Thyroid gland (tissue), 4 donors: ENCODE data around the gene PARP11. TPM values are rescaled to one million over a fixed set of nuclear protein-coding genes. Genes with fewer than 3 reads are reported as not detected.
A peak's percentile ranks its signal among the peaks of the same experiment; 100 is the strongest.

Experiments
- DNase-seq, 2 donors: peaks; one replicate each; pipeline ENCODE4 v3.0.0-alpha.2; 2019
- H3K27ac ChIP-seq, 3 donors: fragments of 200-600 bp; sonication (generic); 1 replicate in 2 of 3; 2 replicates in 1 of 3; pipeline ENCODE4 v1.5.1; 2016 to 2019; ENCODE audit warnings: mild to moderate bottlenecking in 1 of 3, moderate library complexity in 1 of 3
- H3K27me3 ChIP-seq: fragments of 200-600 bp; sonication (generic); one replicate; pipeline ENCODE4 v1.5.1; 2019
- H3K36me3 ChIP-seq, 2 donors: fragments of 200-600 bp; sonication (generic); one replicate each; pipeline ENCODE4 v1.5.1; 2016 to 2019
- H3K4me1 ChIP-seq, 2 donors: fragments of 200-600 bp; sonication (generic); one replicate each; pipeline ENCODE4 v1.5.1; 2017 to 2019
- H3K4me3 ChIP-seq, 3 donors: fragments of 200-600 bp; sonication (generic); replicated peaks in 1 of 3; 1 replicate in 2 of 3; 2 replicates in 1 of 3; pipeline ENCODE4 v1.5.1; 2016; ENCODE audit warnings: mild to moderate bottlenecking in 1 of 3
- H3K9me3 ChIP-seq: fragments of 200-600 bp; sonication (generic); one replicate; pipeline ENCODE4 v1.5.1; 2017
- POLR2A ChIP-seq, 2 donors: fragments of 450-650 bp; IDR thresholded peaks; one replicate each; pipeline ENCODE4 v1.6.1; 2017; ENCODE audit warnings: antibody characterized with exemption in 2 of 2, mild to moderate bottlenecking in 2 of 2, moderate library complexity in 1 of 2
- WGBS, 2 donors: methylation state at CpG; one replicate each; pipeline ENCODE4 v1.1.5; 2017; 5-methylcytosine and 5-hydroxymethylcytosine counted together
- intact Hi-C: fragments of 100-400 bp; cut with DNase I; formaldehyde crosslinking; loops from one replicate; pipeline ENCODE4 v1.15.1; 2023
- total RNA-seq, 4 donors: library from RNA; depleted of rRNA; stranded (reverse); fragments of >200 nt; gene quantifications; one replicate each; pipeline ENCODE4 v1.2.3, GENCODE V29; 2016
- TF ChIP-seq, protein P1 (sequence below), 6 experiments: fragments of 200-600 bp in 3 of 6; fragments of 450-650 bp in 3 of 6; sonication (generic) in 3 of 6; IDR thresholded peaks; one replicate each; pipeline ENCODE4 v1.5.1; 2016 to 2019; ENCODE audit warnings: antibody characterized with exemption in 6 of 6, mild to moderate bottlenecking in 2 of 6, inconsistent platforms in 1 of 6, moderate library complexity in 1 of 6

The PARP11 gene
- total RNA-seq, 4 donors from 2014 or later, result 8.7 to 26.2 (median 15.4) TPM

DNA sequence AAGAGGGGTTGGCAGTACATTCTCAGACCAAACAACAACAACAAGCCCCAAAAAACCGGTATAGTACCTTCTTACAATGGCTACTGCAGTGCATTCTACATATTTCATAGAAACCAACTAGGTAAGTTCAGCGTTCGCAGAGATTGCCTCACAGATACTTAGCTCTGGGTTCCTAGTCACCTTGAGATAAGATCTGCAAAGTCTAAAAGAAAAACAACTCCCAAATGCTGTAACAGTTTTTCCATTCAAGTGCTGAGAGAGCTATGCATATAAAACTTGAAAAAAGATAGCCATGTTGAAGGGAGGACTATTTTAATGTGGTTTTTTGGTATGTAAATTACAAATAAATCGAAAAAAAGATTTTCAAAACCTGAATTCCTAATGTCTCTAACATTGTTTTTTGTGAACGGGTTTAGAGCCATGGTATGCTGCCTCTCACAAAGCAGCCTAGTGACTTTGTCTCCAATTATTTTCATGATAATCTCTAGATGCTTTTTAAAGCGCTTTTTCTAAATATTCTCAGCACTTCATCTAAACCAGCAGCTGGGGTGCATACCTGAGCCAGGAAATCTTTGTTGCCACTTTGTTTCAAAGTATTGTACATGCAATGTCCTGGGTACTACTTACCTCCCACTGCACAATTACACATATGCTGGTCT is 63.7 kb downstream of the PARP11 start:
- DNase-seq, result no peak
- Histone ChIP-seq H3K27ac (no peak overlapping the region), H3K36me3 (peaks cover 0 to 7% of the 10 kb centered on the region in 2 donors), H3K4me3 (no peak overlapping the region), H3K27me3 (no peaks in the 10 kb centered on the region), H3K4me1 (no peaks in the 10 kb centered on the region), H3K9me3 (no peaks in the 10 kb centered on the region)
- TF ChIP-seq, protein P1, sequence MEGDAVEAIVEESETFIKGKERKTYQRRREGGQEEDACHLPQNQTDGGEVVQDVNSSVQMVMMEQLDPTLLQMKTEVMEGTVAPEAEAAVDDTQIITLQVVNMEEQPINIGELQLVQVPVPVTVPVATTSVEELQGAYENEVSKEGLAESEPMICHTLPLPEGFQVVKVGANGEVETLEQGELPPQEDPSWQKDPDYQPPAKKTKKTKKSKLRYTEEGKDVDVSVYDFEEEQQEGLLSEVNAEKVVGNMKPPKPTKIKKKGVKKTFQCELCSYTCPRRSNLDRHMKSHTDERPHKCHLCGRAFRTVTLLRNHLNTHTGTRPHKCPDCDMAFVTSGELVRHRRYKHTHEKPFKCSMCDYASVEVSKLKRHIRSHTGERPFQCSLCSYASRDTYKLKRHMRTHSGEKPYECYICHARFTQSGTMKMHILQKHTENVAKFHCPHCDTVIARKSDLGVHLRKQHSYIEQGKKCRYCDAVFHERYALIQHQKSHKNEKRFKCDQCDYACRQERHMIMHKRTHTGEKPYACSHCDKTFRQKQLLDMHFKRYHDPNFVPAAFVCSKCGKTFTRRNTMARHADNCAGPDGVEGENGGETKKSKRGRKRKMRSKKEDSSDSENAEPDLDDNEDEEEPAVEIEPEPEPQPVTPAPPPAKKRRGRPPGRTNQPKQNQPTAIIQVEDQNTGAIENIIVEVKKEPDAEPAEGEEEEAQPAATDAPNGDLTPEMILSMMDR (IDR thresholded peaks at IDR 0.05), result no peak
- TF ChIP-seq POLR2A (IDR thresholded peaks at IDR 0.05), result no peak
- 60 to 71% methylated on average over 6 of the region's 6 CpGs for WGBS, 2 donors
- intact Hi-C loops, result no loop called here

DNA sequence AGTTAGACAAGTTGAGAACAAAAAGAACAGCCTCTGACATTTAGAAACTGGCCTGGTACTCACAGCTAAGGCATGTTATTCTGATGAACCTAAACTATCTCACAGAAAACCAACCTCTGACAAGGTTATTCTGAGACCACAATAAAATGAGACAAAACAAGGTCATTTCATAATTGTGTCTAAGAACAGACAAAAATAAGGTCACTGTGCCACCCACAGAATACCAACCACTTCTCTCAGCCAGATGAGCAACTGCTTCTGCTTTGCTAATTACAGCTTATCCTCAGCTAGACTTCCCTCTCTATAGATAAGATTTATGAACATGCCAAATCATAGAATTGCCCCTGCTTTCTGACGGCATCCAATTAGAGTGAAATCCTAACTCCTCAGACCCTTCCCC is 68.1 kb downstream of the PARP11 start:
- H3K4me1 ChIP-seq, result no peaks in the 10 kb centered on the region
- TF ChIP-seq, protein P1 (IDR thresholded peaks at IDR 0.05), result no peak
- no peak for TF ChIP-seq POLR2A (IDR thresholded peaks at IDR 0.05)
- DNase-seq, result no peak
- H3K27me3 ChIP-seq, result no peaks in the 10 kb centered on the region
- intact Hi-C loops, result no loop called here
- H3K9me3 ChIP-seq, result no peaks in the 10 kb centered on the region
- WGBS, 2 donors, result 85 to 94% methylated on average over 1 of the region's 1 CpG
- no peaks in the 10 kb centered on the region for H3K36me3 ChIP-seq
- no peak overlapping the region for H3K4me3 ChIP-seq
- no peak overlapping the region for H3K27ac ChIP-seq

DNA sequence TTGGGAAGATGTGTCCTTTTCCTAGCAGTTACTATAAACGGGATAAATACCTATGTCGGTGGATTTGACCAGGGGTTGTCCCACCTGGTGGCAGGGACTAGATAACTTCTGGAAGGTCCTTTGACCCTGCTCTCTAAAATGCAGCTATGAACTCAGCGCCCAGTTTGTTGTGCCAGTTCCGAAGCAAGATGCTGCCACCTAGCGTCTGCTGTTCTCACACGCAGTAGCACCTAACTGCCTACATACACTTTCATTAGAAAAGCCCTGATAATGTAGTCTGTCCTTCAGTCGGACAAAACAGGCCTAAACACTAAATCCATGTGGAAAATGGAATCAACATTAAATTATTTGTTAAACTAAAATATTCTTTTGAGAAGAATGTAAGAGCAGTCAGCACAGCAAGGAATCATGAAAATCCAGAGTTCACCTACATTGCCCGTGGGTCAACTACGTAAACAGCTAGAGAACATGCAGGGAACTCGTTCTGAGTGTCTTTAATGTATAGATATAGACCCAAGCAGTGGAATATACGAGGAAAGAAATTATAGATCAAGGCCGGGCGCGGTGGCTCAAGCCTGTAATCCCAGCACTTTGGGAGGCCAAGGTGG is 69.2 kb downstream of the PARP11 start:
- H3K9me3 ChIP-seq, result no peaks in the 10 kb centered on the region
- intact Hi-C loops, result loop anchor here (5.0 kb wide), 1 partner anchor 507 kb away; no protein-coding TSS in a partner anchor

DNA sequence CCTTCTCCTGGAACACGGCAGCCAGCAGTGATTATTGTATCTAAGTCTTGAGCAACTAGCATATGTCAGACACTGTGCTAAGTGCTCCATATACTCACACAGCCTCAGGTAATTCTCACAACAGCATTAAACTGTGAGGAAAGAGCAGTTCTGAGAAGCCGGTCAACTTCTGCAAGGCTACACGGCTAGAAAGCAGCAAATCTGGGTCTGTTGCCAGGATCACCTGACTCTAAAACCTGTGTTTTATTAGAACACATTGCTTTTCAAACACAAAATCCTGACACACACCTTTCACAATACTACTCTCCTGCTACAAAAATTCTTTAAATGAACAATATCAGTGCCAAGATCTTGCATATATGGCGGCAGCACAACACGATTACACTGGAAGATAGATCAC is 70.5 kb downstream of the PARP11 start:
- Histone ChIP-seq H3K27ac (no peak overlapping the region), H3K4me3 (no peak overlapping the region), H3K27me3 (no peaks in the 10 kb centered on the region), H3K36me3 (no peaks in the 10 kb centered on the region), H3K9me3 (no peaks in the 10 kb centered on the region), H3K4me1 (no peaks in the 10 kb centered on the region)
- intact Hi-C loops, result loop anchor here (5.0 kb wide), 1 partner anchor 505 kb away; no protein-coding TSS in a partner anchor
- TF ChIP-seq POLR2A (IDR thresholded peaks at IDR 0.05), result no peak
- TF ChIP-seq, protein P1 (IDR thresholded peaks at IDR 0.05), result no peak
- WGBS, 2 donors, result 59 to 60% methylated on average over 5 of the region's 5 CpGs
- peak; percentile 50 to 54 for DNase-seq

More for the DNA sequence above, 69.2 kb downstream of the PARP11 start:
- TF ChIP-seq, protein P1 (IDR thresholded peaks at IDR 0.05), result peak; percentile 44 to 90 (median 64)
- no peak for TF ChIP-seq POLR2A (IDR thresholded peaks at IDR 0.05)
- Histone ChIP-seq H3K4me3 (no peak overlapping the region), H3K4me1 (no peaks in the 10 kb centered on the region), H3K27ac (no peak overlapping the region), H3K27me3 (no peaks in the 10 kb centered on the region), H3K36me3 (no peaks in the 10 kb centered on the region)
- DNase-seq, result peak; percentile 72
- 43 to 44% methylated on average over 14 of the region's 14 CpGs for WGBS, 2 donors

DNA sequence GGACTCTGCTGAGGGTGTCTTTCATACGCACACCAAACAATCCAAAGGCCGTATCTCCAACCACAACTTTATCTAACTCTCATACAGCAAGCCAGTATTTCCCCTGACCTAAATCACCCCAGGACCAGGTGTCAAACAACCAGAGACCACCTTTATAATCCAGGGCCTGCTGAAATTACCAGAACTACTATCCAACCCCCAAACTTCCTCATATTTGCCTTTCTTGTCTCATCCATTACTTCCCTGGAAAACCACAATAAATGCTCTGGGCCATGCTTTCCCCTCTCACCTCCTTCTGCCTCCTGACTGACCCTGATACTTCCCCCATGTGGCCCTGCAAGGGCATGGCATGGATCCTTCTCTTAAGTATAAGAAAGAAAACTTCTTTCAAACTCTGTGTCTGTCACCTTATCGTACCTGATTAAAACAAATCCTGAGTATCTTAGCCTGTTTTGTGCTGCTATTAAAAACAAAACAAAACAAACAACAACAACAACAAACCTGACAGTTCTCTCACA is 75.6 kb downstream of the PARP11 start:
- Histone ChIP-seq H3K27me3 (no peaks in the 10 kb centered on the region), H3K4me1 (no peaks in the 10 kb centered on the region), H3K27ac (no peak overlapping the region), H3K36me3 (no peaks in the 10 kb centered on the region), H3K4me3 (no peak overlapping the region), H3K9me3 (no peaks in the 10 kb centered on the region)
- 87 to 95% methylated on average over 3 of the region's 3 CpGs for WGBS, 2 donors
- TF ChIP-seq, protein P1 (IDR thresholded peaks at IDR 0.05), result no peak
- TF ChIP-seq POLR2A (IDR thresholded peaks at IDR 0.05), result no peak
- DNase-seq, result no peak
- intact Hi-C loops, result no loop called here
